OCI-LY1 (cell line): ENCODE measurements around the gene HEXD.

Experiments
- CTCF ChIP-seq: fragments of 200-600 bp; sonication (generic), shearing (Covaris generic); IDR thresholded peaks from 2 replicates; pipeline ENCODE4 v1.5.1; 2017; ENCODE audit warnings: mild to moderate bottlenecking, antibody characterized with exemption, low read length, moderate library complexity, mixed read lengths
- EZH2 ChIP-seq: fragments of 200-600 bp; sonication (generic), shearing (Covaris generic); IDR thresholded peaks from 2 replicates; pipeline ENCODE4 v1.8.0; 2017; ENCODE audit warnings: borderline replicate concordance, mixed run types, mild to moderate bottlenecking, antibody characterized with exemption, low read length, moderate library complexity, mixed read lengths

- TF ChIP-seq CTCF (no peak), EZH2 (no peak)
Observed at GRCh38 chr17:82419540-82419939, 1.4 kb downstream of the HEXD start.
